ENCODE measurements around the gene PGGT1B.
"Not testable (repeated sequence)": the region's sequence is repeated elsewhere in the genome, so short reads cannot be mapped to it uniquely, and the experiment has no call there.

Gene PGGT1B

GRCh38 chr5:115249379-115249778, 13.3 kb downstream of the PGGT1B start:
- DNase-seq: not testable (repeated sequence)

GRCh38 chr5:115246361-115246991, 16.2 kb downstream of the PGGT1B start:
- peak; percentile 10 for DNase-seq

- no peak for DNase-seq
Observed at GRCh38 chr5:115243412-115243811, 19.3 kb downstream of the PGGT1B start.

GRCh38 chr5:115241881-115242642, 20.6 kb downstream of the PGGT1B start:
- DNase-seq: no peak

GRCh38 chr5:115237066-115237465, 25.6 kb downstream of the PGGT1B start:
- DNase-seq: no peak

- DNase-seq: no peak
Observed at GRCh38 chr5:115236599-115236998, 26.1 kb downstream of the PGGT1B start.

GRCh38 chr5:115231598-115231997, 31.1 kb downstream of the PGGT1B start:
- no peak for DNase-seq

- no peak for DNase-seq
Observed at GRCh38 chr5:115229606-115230005, 33.1 kb downstream of the PGGT1B start.

GRCh38 chr5:115227281-115227680, 35.4 kb downstream of the PGGT1B start:
- DNase-seq: no peak

GRCh38 chr5:115214541-115214940, 48.1 kb downstream of the PGGT1B start:
- no peak for DNase-seq

GRCh38 chr5:115209279-115209678, 53.4 kb downstream of the PGGT1B start:
- DNase-seq: no peak

- no peak for DNase-seq
Observed at GRCh38 chr5:115202952-115203351, 59.7 kb downstream of the PGGT1B start.

- DNase-seq: no peak
Observed at GRCh38 chr5:115196161-115196560, 66.5 kb downstream of the PGGT1B start.

GRCh38 chr5:115194676-115195075, 68.0 kb downstream of the PGGT1B start:
- DNase-seq: no peak

- no peak for DNase-seq
Observed at GRCh38 chr5:115193295-115193694, 69.4 kb downstream of the PGGT1B start.

GRCh38 chr5:115192098-115192497, 70.6 kb downstream of the PGGT1B start:
- DNase-seq: no peak

GRCh38 chr5:115191474-115192031, 71.1 kb downstream of the PGGT1B start:
- DNase-seq: no peak

- no peak for DNase-seq
Observed at GRCh38 chr5:115190388-115190787, 72.3 kb downstream of the PGGT1B start.

GRCh38 chr5:115189866-115190265, 72.8 kb downstream of the PGGT1B start:
- DNase-seq: no peak

- no peak for DNase-seq
Observed at GRCh38 chr5:115186794-115187193, 75.9 kb downstream of the PGGT1B start.

GRCh38 chr5:115184770-115185169, 77.9 kb downstream of the PGGT1B start:
- no peak for DNase-seq

- DNase-seq: no peak
Observed at GRCh38 chr5:115181757-115182156, 80.9 kb downstream of the PGGT1B start.

- no peak for DNase-seq
Observed at GRCh38 chr5:115180165-115180709, 82.4 kb downstream of the PGGT1B start.
